Activated CD8-positive, alpha-beta memory T cell treated with anti-CD3 and anti-CD28 coated beads for 36 hours (primary cell): ENCODE data around the gene SORBS1. TPM values are rescaled to one million over a fixed set of nuclear protein-coding genes. Genes with fewer than 3 reads are reported as not detected.
"Not testable (repeated sequence)": the region's sequence is repeated elsewhere in the genome, so short reads cannot be mapped to it uniquely, and the experiment has no call there.

Source experiments
- CTCF ChIA-PET: fragments of 350-600 bp; sonication (Branson Sonifier 250); formaldehyde crosslinking; loops from one replicate; lab custom pipeline; 2021; ENCODE audit warnings: antibody characterized with exemption; lab: Charles Lee
- POLR2A ChIA-PET: fragments of 350-600 bp; sonication (Branson Sonifier 250); formaldehyde crosslinking; loops from one replicate; lab custom pipeline; 2021; ENCODE audit warnings: antibody characterized with exemption; lab: Charles Lee
- total RNA-seq, 2 experiments: library from RNA; stranded (reverse); gene quantifications; one replicate each; pipeline ENCODE4 v1.2.3, GENCODE V29; 2021

The SORBS1 gene
- total RNA-seq, 2 experiments from 2014 or later = 0.95 to 0.96 TPM

DNA sequence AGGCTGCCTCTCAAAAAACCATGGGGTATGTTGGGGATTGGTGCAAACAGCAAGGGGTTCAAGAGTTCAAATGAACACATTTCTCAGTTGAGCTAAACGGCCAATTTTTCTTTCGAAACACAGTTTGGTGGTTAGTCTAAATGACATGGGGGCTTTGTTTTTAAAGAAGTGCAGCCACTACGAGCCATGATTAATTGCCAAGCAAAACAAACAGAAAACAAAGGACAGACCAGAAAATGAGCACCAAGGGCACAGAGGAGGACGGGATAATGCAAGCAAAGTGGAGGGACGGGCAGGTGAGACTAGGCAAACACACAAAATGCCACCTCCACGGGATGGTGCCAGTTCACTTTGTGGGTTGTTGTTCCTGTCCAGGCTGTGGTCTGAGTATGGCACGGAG, 205.9 kb downstream of the SORBS1 start:
- ChIA-PET POLR2A (no interaction called here), CTCF (no interaction called here)

DNA sequence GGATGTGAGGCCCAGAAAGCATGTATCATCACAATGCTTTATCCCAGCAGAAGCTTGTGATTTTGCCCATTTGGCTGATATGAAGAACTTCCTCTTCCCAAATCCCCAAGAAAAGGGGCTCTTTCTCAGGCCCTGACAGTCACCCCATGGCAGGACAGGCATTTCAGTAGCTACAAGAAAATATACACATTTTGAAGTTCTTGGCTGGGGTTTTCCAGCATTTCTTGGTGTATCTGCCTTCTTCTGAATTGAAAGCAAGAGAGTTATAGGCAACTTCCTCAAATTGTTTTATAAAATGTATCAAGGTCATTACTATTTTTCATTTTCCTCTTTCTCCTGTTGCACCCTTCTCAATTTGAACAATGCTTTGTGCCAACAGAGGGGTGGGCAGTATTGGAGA, 207.1 kb downstream of the SORBS1 start:
- CTCF ChIA-PET = interaction anchor here (1.2 kb wide), 1 partner anchor 9 kb away, joined by 5 read pairs; no protein-coding TSS in a partner anchor
- POLR2A ChIA-PET = no interaction called here

DNA sequence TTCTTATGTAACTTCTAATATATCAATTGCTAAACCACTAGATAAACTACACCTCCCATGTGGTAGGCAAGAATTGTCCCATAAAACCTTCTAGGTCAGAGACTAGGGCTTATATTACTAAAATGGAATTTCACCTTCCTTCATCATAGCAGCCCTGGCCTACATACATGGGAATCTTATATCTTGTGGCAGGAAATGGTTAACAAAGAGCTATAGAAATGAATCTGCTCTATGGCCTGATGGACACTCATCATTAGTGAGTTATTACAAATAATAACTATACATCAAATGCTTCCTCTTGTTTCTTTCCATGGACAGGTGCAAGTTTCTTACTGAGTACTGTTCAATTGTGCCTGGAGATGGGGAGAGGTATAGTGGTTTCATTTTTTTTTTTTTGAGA, 208.0 kb downstream of the SORBS1 start:
- ChIA-PET CTCF (no interaction called here), POLR2A (no interaction called here)

DNA sequence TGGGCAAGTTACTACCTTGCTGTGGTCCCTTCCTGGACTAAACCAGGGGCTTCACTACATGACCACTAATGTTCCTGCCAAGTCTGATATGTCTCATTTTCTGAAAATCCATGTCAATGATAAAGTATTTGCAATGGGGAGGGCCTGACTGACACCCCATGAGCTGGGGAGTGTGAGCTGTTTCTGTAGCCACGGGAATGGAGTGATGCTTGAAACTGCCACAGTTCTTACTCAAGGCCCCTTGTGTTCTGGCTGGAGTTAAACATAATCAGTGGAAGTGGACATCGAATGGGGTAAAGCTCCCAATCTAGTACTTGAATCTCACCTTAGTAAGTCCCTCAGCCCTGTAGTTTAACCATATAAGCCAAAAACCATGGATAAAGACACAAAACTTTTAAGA, 208.5 kb downstream of the SORBS1 start:
- ChIA-PET POLR2A (no interaction called here), CTCF (no interaction called here)

DNA sequence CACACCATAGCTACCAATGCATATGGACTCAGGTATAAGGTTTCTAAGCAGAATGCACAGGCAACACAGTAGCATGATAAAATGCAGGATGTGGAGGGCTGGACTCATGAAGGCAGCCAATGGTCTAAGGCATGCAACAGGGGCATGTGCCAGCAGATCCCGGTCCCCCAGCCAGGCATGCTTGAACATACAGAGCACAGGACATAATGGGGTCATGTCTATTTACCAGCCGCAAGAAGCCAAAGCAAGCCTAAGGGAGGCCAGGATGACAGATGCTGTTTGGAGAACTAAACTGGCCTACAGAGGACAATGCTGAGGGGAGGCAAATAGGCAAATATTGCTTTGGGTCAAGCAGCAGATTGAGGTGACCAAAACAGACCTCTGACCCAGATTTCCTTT, 210.3 kb downstream of the SORBS1 start:
- POLR2A ChIA-PET = no interaction called here

DNA sequence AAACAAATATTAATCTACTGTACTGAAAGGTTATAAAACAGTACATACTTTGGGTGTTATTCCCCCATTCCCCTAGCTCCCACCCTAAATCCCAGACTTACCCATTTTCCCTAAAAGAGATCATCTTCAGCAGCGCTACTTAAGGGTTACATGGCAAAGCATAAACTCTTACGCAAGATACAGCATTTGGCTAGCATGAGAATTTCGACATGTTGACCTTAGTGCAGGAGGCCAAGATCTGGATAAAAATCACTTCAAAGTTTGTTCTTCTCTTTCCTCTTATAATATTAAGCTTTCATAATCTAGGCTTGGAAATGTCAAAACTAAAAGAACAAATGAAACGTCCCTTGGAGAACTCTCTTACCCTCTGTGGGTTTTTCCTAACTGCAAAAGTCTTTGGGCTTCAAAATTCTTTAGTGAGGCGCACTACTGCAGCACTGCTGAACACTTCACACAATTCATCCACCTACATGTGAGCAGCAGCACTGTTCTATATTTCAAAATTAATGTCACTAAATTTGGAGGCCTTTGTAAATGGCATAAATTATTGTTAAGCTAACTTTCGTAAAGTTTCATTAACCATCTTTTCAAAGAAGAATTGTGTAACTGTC, 210.8 kb downstream of the SORBS1 start:
- POLR2A ChIA-PET = no interaction called here
- CTCF ChIA-PET = interaction anchor here (1.4 to 1.6 kb wide), 2 partner anchors 13 to 15 kb away, joined by 3 read pairs; no protein-coding TSS in a partner anchor

More for the DNA sequence above, 210.3 kb downstream of the SORBS1 start:
- CTCF ChIA-PET = interaction anchor here (1.4 to 1.6 kb wide), 2 partner anchors 12 to 14 kb away, joined by 3 read pairs; no protein-coding TSS in a partner anchor

DNA sequence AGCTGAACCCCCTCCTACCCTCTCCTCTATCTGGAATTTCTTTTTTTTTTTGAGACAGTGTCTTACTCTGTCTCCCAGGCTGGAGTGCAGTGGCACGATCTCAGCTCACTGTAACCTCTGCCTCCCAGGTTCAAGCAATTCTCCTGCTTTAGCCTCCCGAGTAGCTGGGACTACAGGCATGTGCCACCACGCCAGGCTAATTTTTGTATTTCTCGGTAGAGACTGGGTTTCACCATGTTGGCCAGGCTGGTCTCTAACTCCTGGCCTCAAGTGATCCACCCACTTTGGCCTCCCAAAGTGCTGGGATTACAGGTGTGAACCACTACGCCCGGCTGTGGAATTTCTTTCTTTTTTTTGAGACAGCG, 213.8 kb downstream of the SORBS1 start:
- POLR2A ChIA-PET = not testable (repeated sequence)

DNA sequence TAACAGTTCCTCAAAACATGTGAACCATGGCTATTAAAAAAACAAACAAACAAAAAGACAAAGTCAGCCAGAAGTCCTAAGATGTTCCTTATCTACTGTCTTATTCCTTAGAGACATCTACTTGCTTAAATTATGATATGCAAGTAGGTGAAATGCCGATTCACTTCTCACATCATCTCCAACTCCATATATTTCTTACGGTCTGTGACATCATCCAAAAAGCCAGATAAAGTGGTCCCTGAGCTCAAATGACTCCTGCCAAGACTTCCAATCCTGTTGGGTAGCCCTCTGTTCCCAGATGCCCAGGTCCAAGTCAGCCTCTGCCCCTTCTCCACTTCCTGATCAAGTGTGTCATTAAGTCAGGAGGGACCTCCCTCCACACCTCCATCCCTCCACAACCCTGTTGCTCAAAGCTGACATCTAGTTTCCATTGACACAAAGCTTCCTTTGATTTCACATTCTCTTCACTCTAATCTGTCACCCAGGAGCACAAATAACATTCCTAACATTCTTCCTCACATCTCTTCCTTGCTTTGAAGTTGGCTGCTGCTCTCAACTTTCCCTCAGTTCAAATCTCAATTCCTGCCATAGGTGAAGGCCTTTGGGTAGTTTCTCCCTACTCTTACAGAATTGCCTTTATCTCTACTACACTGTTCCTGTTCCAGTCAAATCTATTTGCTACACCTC, 214.3 kb downstream of the SORBS1 start:
- POLR2A ChIA-PET = no interaction called here
- CTCF ChIA-PET = no interaction called here

More for the DNA sequence above, 213.8 kb downstream of the SORBS1 start:
- CTCF ChIA-PET = not testable (repeated sequence)

DNA sequence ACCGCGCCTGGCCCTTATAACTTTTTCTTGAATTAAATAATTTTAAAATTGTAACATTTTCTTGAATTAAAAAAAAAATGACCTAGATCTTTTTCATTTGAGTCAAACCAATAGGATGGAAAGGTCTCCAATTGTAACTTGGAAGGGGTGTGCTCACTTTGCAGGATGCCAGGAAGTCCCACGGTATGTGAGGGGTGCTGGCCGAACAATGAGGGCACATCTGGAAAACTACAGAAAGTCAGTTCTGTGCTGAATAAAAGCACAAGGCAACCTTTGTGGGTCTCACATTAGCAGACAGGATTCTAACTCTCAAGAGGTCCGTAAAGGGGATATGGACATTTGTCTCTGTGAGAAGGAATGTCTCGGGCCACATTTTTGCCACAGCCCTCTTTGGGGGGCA, 217.6 kb downstream of the SORBS1 start:
- ChIA-PET POLR2A (no interaction called here), CTCF (no interaction called here)

DNA sequence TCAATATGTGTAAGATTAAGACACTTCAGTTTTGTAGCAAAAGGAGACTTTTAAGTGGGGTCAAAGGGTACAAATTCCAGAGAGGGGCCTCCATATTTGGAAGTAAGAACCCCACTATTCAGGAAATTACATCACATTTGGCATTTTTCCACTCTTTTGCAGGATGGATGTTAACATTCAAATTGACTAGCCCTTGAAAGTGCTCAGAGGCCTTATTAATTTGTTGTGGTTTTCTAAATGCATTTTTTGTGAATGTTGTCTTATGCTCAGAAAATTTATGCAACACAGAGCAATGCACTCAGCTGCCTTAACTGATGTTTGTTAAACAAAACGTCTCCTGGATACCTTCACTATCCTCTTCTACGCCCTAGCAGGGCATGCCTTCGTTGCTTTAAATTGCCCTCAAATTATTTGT, 219.4 kb downstream of the SORBS1 start:
- ChIA-PET POLR2A (no interaction called here), CTCF (no interaction called here)

DNA sequence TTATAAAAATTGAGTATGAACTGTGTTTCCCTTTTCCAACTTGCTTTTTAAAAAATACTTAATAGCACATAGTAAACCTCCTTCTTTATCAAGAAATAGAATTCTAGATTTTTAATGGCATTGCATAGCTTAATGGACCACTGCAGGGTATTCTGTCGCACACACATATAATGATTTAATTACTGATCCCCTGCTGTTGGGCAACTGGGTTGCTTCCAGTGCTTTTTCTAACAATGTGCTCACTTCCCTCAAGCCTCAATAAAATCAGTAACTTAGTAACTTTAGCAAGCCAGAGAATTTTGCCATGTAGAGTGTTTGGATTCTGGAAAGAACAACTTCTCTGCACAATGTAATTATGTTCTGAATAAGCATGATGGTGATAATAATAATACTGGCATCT, 221.3 kb downstream of the SORBS1 start:
- ChIA-PET CTCF (no interaction called here), POLR2A (no interaction called here)

DNA sequence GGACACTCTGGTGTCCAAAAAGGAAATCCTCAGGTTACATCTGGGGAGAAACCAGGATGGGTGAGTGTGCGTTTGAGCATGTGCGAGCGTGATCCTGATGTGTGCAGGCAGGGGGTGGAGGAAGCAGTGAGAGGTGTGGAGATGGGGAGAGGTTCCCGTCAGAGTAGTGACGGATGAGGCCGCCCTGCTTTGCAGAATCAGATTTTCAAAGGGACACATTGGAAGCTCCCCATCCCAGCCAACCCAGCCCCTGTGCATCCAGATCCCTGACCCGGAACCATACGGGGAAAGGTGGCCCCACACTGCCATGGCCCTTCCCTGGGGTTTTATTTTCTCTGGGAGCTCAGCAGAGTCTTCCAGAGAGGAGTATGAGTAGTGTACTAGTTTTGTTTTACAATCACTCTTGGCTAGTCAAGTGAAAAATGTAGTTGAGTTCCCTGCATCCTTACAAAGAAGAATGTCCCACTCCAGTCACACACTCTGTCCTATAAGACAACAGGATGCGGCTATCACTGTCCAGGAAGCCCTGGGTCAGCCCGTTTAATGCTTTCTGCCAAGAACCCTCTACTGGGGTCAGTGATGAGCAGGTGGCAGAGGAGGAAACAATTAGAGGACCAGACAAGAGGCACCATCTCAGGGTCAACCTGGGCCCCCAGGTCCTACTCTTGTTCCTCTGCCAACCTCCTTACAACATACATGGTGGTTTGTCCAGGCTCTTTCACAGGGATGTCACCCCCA, 223.6 kb downstream of the SORBS1 start:
- ChIA-PET POLR2A (no interaction called here), CTCF (no interaction called here)

DNA sequence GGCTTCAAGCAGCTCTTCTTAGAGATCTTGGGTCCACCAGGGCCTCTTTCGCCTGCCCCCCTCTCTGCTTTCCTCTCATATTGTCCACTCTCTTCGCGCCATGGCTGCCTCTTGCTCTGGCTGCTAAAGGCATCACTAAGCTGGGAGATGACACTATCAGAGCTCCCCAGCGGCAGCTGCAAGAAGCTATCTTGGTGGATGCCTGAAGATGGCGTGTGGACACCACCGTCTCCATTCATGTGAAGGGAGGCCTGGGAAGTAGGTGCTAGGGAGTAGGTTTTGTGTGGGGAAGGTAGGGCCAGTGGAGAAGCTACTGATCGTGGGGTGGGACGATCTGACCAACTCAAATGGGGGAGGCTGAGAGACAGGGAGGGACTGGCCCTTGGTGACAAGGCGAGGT, 224.5 kb downstream of the SORBS1 start:
- ChIA-PET CTCF (no interaction called here), POLR2A (no interaction called here)

DNA sequence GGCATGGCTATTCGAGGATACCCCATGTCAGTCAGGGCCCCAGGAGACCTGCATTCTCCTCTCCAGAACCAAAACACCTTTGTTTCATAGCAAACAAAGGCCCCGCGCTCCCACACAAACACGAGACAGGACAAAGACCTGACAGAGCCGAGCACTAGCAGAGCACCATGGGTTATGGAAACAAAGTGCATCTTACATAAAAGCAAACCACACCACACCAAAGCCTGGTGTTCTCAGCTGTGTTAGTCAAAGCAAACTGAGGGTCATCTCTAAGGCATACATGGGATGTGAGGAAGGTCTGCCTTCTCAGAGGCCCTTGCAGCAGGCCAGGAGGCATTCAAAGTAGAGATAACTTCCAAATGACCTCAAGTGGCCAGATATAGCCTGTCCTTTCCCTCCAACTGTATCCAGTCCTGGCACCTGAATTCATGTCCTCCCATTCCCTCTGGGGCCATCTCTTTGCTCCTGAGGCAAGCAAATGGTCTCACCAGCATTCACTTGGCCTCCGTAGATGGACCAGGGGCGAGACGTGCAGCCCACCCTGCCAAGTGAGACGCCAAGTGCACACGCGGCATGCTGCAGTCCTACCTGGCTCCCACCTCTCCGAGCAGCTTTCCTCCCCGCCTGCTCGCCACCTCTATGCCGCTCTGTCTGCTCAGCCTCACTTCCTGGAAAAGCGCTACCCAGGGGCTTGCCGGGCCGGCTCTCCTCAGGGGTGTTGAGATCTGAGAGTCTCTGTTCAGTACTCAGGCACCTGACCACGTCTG, 225.1 kb downstream of the SORBS1 start:
- ChIA-PET CTCF (no interaction called here), POLR2A (no interaction called here)

DNA sequence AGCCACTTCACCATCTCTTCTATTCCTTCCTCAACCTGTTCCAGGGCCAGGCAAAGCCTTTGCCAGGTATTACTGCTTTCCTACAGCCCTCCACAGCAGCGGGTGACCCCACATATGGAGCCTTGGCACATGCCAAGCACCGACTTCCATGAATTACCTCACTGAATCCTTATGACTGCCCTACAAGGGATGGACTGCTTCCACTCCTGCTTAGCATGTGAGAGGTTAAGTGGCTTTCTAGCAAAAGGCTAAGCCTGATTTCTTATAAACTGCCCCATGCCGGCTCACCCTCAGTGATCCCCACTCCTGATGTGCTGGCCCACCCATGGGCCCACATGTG, 226.4 kb downstream of the SORBS1 start:
- ChIA-PET CTCF (no interaction called here), POLR2A (no interaction called here)

DNA sequence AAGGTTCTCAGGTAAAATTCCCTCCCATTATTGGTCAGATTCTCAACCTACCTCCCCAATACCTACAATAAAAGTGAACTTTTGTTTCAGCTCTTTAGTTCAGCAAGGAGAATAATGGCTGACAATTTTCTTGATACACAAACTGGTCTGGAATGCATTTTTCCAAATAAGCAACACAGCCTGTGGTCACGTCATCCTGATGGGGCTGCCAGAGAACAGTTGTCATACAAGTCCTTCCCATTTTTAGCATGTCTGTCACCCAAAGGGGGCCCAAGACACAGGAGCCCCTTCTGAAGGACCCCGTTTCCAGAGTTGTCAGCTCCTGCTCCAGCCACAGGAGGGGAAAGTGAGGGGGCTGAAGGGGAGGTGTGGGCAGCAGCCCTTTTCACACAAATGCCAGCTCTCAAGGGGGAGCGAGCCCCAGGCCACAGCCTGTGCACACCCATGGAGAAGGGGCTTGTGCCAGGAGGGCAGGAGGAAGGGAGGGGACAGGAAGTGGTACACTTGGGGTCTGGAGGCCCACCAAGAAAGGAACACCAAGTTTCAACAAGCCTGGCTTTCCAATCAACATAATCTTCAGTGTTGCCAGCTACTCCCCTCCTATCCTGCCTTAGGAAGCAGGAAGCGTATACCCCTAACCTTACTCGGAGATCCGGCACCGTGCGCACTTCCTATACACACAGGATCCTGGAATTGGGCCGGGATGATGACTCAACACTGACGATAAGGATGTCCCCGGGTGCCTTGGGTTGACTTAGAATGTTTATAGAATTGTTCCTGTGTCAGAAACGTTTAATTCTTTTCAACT, 227.0 kb downstream of the SORBS1 start:
- POLR2A ChIA-PET = no interaction called here
- CTCF ChIA-PET = no interaction called here

DNA sequence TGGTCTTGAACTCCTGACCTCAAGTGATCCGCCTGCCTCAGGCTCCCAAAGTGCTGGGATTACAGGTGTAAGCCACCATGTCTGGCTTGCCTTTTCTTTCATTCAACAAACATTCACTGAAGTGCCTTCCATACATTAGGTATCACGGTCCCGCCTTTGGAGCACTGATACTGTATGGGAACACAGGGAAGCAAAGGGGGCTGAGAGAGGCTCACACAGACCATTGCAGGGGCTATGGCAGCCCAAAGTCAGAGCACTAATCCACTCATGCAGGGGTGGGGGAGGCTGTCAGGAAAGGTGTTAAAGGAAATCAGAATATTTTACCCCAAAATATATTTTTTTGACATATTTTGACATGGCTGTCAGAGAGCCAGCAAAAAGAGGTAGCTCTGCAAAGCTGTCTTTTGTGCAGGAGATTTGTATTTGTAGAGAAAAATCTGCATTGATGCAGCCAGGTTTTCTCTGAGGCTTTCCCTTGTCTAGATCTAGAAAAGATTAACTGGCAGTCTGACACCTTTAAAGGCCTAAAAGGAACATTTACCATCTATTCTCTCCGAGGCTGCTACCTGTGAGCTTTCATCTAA, 228.4 kb downstream of the SORBS1 start:
- CTCF ChIA-PET = no interaction called here
- POLR2A ChIA-PET = no interaction called here

DNA sequence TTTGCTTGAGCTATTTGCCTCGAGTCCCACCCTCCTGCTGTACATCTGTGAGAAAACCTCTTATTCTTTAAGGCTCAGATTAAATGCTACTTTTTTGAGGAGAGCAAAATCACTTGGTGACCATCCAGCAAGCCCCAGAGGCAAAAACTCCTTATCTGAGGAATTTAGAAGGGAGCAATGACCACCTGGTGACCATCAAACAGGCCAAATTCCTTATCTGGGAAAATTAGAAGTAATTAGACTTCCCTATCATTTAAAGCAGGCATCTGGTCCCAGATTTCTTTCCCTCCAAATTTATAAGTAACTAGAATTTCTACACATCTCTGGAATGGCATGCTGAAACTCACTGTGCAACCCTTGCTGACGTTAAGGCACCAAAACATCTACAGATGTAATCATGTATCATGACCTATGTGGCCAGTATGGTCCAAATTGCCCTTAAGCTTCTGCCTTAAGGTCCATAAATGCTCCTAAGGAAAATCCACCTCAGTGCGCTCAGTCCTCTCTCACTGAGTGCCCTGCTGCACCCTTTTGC, 229.5 kb downstream of the SORBS1 start:
- ChIA-PET CTCF (no interaction called here), POLR2A (no interaction called here)
